Measurements from ENCODE around the gene KCTD18. TPM values are rescaled to one million over a fixed set of nuclear protein-coding genes. Genes with fewer than 3 reads are reported as not detected.
A peak's percentile ranks its signal among the peaks of the same experiment; 100 is the strongest.

KCTD18 gene
- total RNA-seq, result 10 to 100 TPM in 3 of 4 donors, 1 to 10 TPM in 1; 9.8 to 13.4 (median 12.2) TPM
- polyA plus RNA-seq, result 6.7 TPM
- long read RNA-seq, donor 1, transcript KCTD18-202 (7 exons, 2,556 nt), result minor isoform, 8 of 28 reads
- long read RNA-seq, donor 1, transcript KCTD18-201 (7 exons, 2,940 nt), result major isoform, 13 of 28 reads
- long read RNA-seq, donor 1, partial matches to known transcripts, result 5 of 28 reads
- long read RNA-seq, donor 1, other reads (novel, unspliced or antisense), result 2 of 28 reads
- long read RNA-seq, donor 2, partial matches to known transcripts, result 0 of 5 reads
- long read RNA-seq, donor 2, other reads (novel, unspliced or antisense), result 0 of 5 reads
- long read RNA-seq, donor 3, transcript KCTD18-201 (7 exons, 2,940 nt), result minor isoform, 6 of 49 reads
- long read RNA-seq, donor 3, transcript KCTD18-202 (7 exons, 2,556 nt), result major isoform, 32 of 49 reads
- long read RNA-seq, donor 3, partial matches to known transcripts, result 6 of 49 reads
- long read RNA-seq, donor 3, other reads (novel, unspliced or antisense), result 5 of 49 reads
- long read RNA-seq, donor 4, transcript KCTD18-202 (7 exons, 2,556 nt), result major isoform, 7 of 14 reads
- long read RNA-seq, donor 4, partial matches to known transcripts, result 3 of 14 reads
- long read RNA-seq, donor 4, other reads (novel, unspliced or antisense), result 0 of 14 reads

GRCh38 chr2:200509612-200510433 is at the start of gene KCTD18:
TSS of gene KCTD18 (minus strand) at chr2:200510068. CDS start at chr2:200507016, 3,052 bp downstream.
- no peaks in the 10 kb centered on the region for H3K27me3 ChIP-seq (ENCODE audit: control insufficient read depth, insufficient read depth)
- peak; percentile 99 for ATAC-seq
- under 1% methylated on average over 78 of the region's 78 CpGs for WGBS
- peak; percentile 94 to 98 (median 98) for DNase-seq
- H3K4me3 ChIP-seq (ENCODE audit: low read length), result peak within 1 kb of the TSS; percentile 89
- H3K27ac ChIP-seq (ENCODE audit: low read length), result peak within 1 kb of the TSS; percentile 84
- H3K4me1 ChIP-seq (ENCODE audit: control insufficient read depth, insufficient read depth, low read length), result no peaks in the 10 kb centered on the region
- intact Hi-C loops (cut with DNase I), result no loop called here
- H3K9me3 ChIP-seq (ENCODE audit: control insufficient read depth, low read length), result no peaks in the 10 kb centered on the region

- Histone ChIP-seq H3K9me3 (ENCODE audit: control insufficient read depth, low read length) (no peaks in the 10 kb centered on the region), H3K4me1 (ENCODE audit: control insufficient read depth, insufficient read depth, low read length) (no peaks in the 10 kb centered on the region), H3K4me3 (ENCODE audit: low read length) (no peak overlapping the region), H3K27me3 (ENCODE audit: control insufficient read depth, insufficient read depth) (no peaks in the 10 kb centered on the region), H3K27ac (ENCODE audit: low read length) (no peak overlapping the region)
- DNase-seq (no peak), ATAC-seq (no peak)
- intact Hi-C loops (cut with DNase I), result no loop called here
Observed at GRCh38 chr2:200540793-200541192, 30.9 kb upstream of the KCTD18 start.

- intact Hi-C loops (cut with DNase I), result no loop called here
- ATAC-seq, result no peak
- 97% methylated on average over 1 of the region's 1 CpG for WGBS
Observed at GRCh38 chr2:200538139-200538538, 28.3 kb upstream of the KCTD18 start.

GRCh38 chr2:200534572-200534971 is 24.7 kb upstream of the KCTD18 start:
- Histone ChIP-seq H3K4me3 (ENCODE audit: low read length) (no peak overlapping the region), H3K27me3 (ENCODE audit: control insufficient read depth, insufficient read depth) (no peaks in the 10 kb centered on the region), H3K27ac (ENCODE audit: low read length) (no peak overlapping the region), H3K9me3 (ENCODE audit: control insufficient read depth, low read length) (no peaks in the 10 kb centered on the region), H3K4me1 (ENCODE audit: control insufficient read depth, insufficient read depth, low read length) (no peaks in the 10 kb centered on the region)
- intact Hi-C loops (cut with DNase I), result no loop called here
- DNase-seq, result no peak
- no peak for ATAC-seq

More at GRCh38 chr2:200538139-200538538, 28.3 kb upstream of the KCTD18 start:
- no peak overlapping the region for H3K4me3 ChIP-seq (ENCODE audit: low read length)
- H3K27ac ChIP-seq (ENCODE audit: low read length), result no peak overlapping the region
- H3K4me1 ChIP-seq (ENCODE audit: control insufficient read depth, insufficient read depth, low read length), result no peaks in the 10 kb centered on the region
- no peak for DNase-seq
- H3K27me3 ChIP-seq (ENCODE audit: control insufficient read depth, insufficient read depth), result no peaks in the 10 kb centered on the region
- H3K9me3 ChIP-seq (ENCODE audit: control insufficient read depth, low read length), result no peaks in the 10 kb centered on the region

GRCh38 chr2:200533754-200534153 is 23.9 kb upstream of the KCTD18 start:
- Histone ChIP-seq H3K27me3 (ENCODE audit: control insufficient read depth, insufficient read depth) (no peaks in the 10 kb centered on the region), H3K4me1 (ENCODE audit: control insufficient read depth, insufficient read depth, low read length) (no peaks in the 10 kb centered on the region), H3K9me3 (ENCODE audit: control insufficient read depth, low read length) (no peaks in the 10 kb centered on the region), H3K27ac (ENCODE audit: low read length) (no peak overlapping the region), H3K4me3 (ENCODE audit: low read length) (no peak overlapping the region)
- DNase-seq (no peak), ATAC-seq (peak; percentile 37 to 56)
- 59% methylated on average over 2 of the region's 2 CpGs for WGBS
- intact Hi-C loops (cut with DNase I), result no loop called here

GRCh38 chr2:200528228-200528627 is 18.4 kb upstream of the KCTD18 start:
- Histone ChIP-seq H3K4me3 (ENCODE audit: low read length) (no peak overlapping the region), H3K27me3 (ENCODE audit: control insufficient read depth, insufficient read depth) (no peaks in the 10 kb centered on the region), H3K4me1 (ENCODE audit: control insufficient read depth, insufficient read depth, low read length) (no peaks in the 10 kb centered on the region), H3K27ac (ENCODE audit: low read length) (no peak overlapping the region), H3K9me3 (ENCODE audit: control insufficient read depth, low read length) (no peaks in the 10 kb centered on the region)
- DNase-seq (no peak), ATAC-seq (no peak)
- 92% methylated on average over 3 of the region's 3 CpGs for WGBS
- intact Hi-C loops (cut with DNase I), result no loop called here

GRCh38 chr2:200525882-200526651 is 16.2 kb upstream of the KCTD18 start, which contains the start of gene SGO2:
TSS of gene SGO2 (plus strand) at chr2:200526207. CDS start at chr2:200532976, 6,769 bp downstream.
- intact Hi-C loops (cut with DNase I), result no loop called here
- ATAC-seq, result peak; percentile 100
- H3K27ac ChIP-seq (ENCODE audit: low read length), result no peak within 1 kb of the TSS
- no peaks in the 10 kb centered on the region for H3K9me3 ChIP-seq (ENCODE audit: control insufficient read depth, low read length)
- no peaks in the 10 kb centered on the region for H3K27me3 ChIP-seq (ENCODE audit: control insufficient read depth, insufficient read depth)
- peak; percentile 95 to 98 (median 97) for DNase-seq
- H3K4me3 ChIP-seq (ENCODE audit: low read length), result peak within 1 kb of the TSS; percentile 70
- no peaks in the 10 kb centered on the region for H3K4me1 ChIP-seq (ENCODE audit: control insufficient read depth, insufficient read depth, low read length)
- under 1% methylated on average over 56 of the region's 56 CpGs for WGBS

GRCh38 chr2:200525551-200525881 is 15.6 kb upstream of the KCTD18 start:
- Histone ChIP-seq H3K4me1 (ENCODE audit: control insufficient read depth, insufficient read depth, low read length) (no peaks in the 10 kb centered on the region), H3K9me3 (ENCODE audit: control insufficient read depth, low read length) (no peaks in the 10 kb centered on the region), H3K27ac (ENCODE audit: low read length) (no peak overlapping the region), H3K4me3 (ENCODE audit: low read length) (peak overlapping the region; percentile 70), H3K27me3 (ENCODE audit: control insufficient read depth, insufficient read depth) (no peaks in the 10 kb centered on the region)
- WGBS, result 25% methylated on average over 7 of the region's 7 CpGs
- intact Hi-C loops (cut with DNase I), result no loop called here
- DNase-seq (no peak), ATAC-seq (no peak)

GRCh38 chr2:200525066-200525465 is 15.2 kb upstream of the KCTD18 start:
- 81% methylated on average over 2 of the region's 2 CpGs for WGBS
- H3K4me3 ChIP-seq (ENCODE audit: low read length), result peak overlapping the region; percentile 70
- ATAC-seq, result no peak

GRCh38 chr2:200523604-200524003 is 13.7 kb upstream of the KCTD18 start:
- ATAC-seq (no peak), DNase-seq (no peak)
- Histone ChIP-seq H3K9me3 (ENCODE audit: control insufficient read depth, low read length) (no peaks in the 10 kb centered on the region), H3K4me3 (ENCODE audit: low read length) (no peak overlapping the region), H3K27me3 (ENCODE audit: control insufficient read depth, insufficient read depth) (no peaks in the 10 kb centered on the region), H3K27ac (ENCODE audit: low read length) (no peak overlapping the region), H3K4me1 (ENCODE audit: control insufficient read depth, insufficient read depth, low read length) (no peaks in the 10 kb centered on the region)
- intact Hi-C loops (cut with DNase I), result no loop called here
- 67% methylated on average over 2 of the region's 2 CpGs for WGBS

More at GRCh38 chr2:200525066-200525465, 15.2 kb upstream of the KCTD18 start:
- no peak for DNase-seq
- H3K27me3 ChIP-seq (ENCODE audit: control insufficient read depth, insufficient read depth), result no peaks in the 10 kb centered on the region
- no peaks in the 10 kb centered on the region for H3K9me3 ChIP-seq (ENCODE audit: control insufficient read depth, low read length)
- intact Hi-C loops (cut with DNase I), result no loop called here
- no peak overlapping the region for H3K27ac ChIP-seq (ENCODE audit: low read length)
- no peaks in the 10 kb centered on the region for H3K4me1 ChIP-seq (ENCODE audit: control insufficient read depth, insufficient read depth, low read length)
